Parathyroid adenoma (tissue), 2 donors: ENCODE data around the gene ZDHHC11B.
"Not testable (repeated sequence)": the region's sequence is repeated elsewhere in the genome, so short reads cannot be mapped to it uniquely, and the experiment has no call there.

Experiments
- H2AFZ ChIP-seq: fragments of 300-600 bp; sonication (generic); one replicate; pipeline ENCODE4 v1.7.0; 2017; ENCODE audit warnings: antibody characterized with exemption, mild to moderate bottlenecking
- H3K27ac ChIP-seq: fragments of 300-600 bp; sonication (generic); one replicate; pipeline ENCODE4 v1.7.0; 2017
- H3K27me3 ChIP-seq: fragments of 300-600 bp; sonication (generic); one replicate; pipeline ENCODE4 v1.7.0; 2017; ENCODE audit warnings: low read length; ENCODE audit not compliant: control insufficient read depth, insufficient read depth
- H3K36me3 ChIP-seq: fragments of 300-600 bp; sonication (generic); one replicate; pipeline ENCODE4 v1.7.0; 2017; ENCODE audit warnings: low read length; ENCODE audit not compliant: control insufficient read depth, insufficient read depth
- H3K4me1 ChIP-seq: fragments of 300-600 bp; sonication (generic); one replicate; pipeline ENCODE4 v1.7.0; 2017; ENCODE audit warnings: control low read depth
- H3K4me2 ChIP-seq: fragments of 300-600 bp; sonication (generic); one replicate; pipeline ENCODE4 v1.7.0; 2017; ENCODE audit warnings: low read length
- H3K4me3 ChIP-seq: fragments of 300-600 bp; sonication (generic); one replicate; pipeline ENCODE4 v1.7.0; 2017; ENCODE audit warnings: low read depth, low read length
- H3K79me2 ChIP-seq: fragments of 300-600 bp; sonication (generic); one replicate; pipeline ENCODE4 v1.7.0; 2017; ENCODE audit warnings: control low read depth
- H3K9ac ChIP-seq: fragments of 300-600 bp; sonication (generic); one replicate; pipeline ENCODE4 v1.7.0; 2017; ENCODE audit warnings: mild to moderate bottlenecking
- H3K9me3 ChIP-seq: fragments of 300-600 bp; sonication (generic); one replicate; pipeline ENCODE4 v1.7.0; 2017; ENCODE audit warnings: low read length; ENCODE audit not compliant: control insufficient read depth
- donor health status: primary hyperparathyroidism.

Gene ZDHHC11B

DNA sequence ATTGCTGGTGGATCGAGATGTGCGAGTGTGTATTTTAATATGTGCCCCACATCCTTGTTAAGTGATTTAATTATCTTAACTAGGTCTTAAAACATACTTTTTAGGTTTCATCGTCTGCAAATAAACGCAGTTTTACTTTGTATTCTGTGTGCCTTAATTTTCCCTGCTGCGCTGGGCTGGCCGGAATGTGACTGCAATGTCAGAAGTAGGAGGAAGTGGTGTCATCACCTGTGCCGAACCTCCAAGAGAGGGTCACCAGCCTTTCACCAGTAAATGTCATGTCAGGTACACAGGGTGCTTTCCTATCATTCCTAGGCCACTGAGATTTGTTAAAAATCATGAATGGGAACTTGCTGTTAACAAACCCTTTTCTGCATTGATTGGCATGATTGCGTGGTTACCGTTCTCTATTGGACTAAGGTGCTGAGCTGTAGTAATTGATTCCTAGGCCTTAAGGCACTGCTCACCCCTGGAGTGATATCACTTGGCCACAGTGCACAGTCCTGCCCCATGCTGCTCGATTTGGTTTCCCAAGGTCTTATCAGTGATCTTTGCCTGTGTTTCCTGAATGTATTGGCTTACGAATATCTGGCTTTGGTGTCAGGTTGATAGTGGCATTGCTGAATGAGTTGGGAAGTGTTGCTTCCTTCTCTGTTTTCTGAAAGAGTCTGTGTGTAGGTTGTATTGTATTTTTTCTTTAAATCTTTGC is 40.7 kb downstream of the ZDHHC11B start:
- H3K4me2 ChIP-seq, H2AFZ ChIP-seq, H3K4me1 ChIP-seq, H3K79me2 ChIP-seq, H3K9ac ChIP-seq, H3K27me3 ChIP-seq, H3K36me3 ChIP-seq, H3K9me3 ChIP-seq, H3K4me3 ChIP-seq, H3K27ac ChIP-seq: not testable (repeated sequence)

DNA sequence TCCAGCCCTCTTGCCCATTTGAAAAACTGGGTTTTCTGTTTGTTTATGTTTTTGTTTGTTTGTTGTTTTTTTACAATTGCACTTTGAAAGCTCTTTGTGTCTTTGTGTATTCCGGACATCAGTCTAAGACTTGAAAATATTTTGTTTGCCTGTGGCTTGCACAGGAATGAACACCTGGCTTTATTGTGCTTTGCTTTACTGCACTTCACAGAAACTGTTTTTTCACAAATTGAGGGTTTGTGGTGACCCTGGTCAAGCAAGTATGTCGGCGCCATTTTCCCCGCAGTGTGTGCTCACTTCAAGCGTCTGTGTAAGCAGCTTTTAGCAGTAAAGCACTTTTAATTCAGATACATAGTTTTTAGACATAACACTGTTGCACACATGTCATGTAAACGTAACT is 42.3 kb downstream of the ZDHHC11B start:
- not testable (repeated sequence) for H3K27ac ChIP-seq, H3K4me1 ChIP-seq, H3K79me2 ChIP-seq, H3K27me3 ChIP-seq, H2AFZ ChIP-seq, H3K9ac ChIP-seq, H3K9me3 ChIP-seq, H3K36me3 ChIP-seq, H3K4me2 ChIP-seq, H3K4me3 ChIP-seq

DNA sequence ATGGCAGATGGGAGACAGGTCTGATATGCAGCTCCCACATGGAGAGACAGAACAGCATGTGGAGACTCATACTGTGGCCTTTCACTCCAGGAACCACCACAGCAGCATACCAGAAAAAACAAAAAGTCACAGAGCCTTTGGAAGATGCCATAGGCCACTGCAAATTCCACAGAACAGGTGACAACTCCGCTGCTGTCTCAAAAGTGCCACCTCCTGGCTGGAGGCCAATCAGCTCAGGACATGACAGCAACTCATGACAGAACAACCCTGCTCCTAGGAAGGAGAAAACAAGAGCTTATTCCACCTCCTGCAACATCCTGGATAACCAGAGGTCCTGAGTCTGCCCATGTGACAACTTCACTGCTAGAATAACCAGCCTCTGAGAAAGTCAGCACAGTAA is 50.4 kb downstream of the ZDHHC11B start:
- not testable (repeated sequence) for H3K79me2 ChIP-seq

DNA sequence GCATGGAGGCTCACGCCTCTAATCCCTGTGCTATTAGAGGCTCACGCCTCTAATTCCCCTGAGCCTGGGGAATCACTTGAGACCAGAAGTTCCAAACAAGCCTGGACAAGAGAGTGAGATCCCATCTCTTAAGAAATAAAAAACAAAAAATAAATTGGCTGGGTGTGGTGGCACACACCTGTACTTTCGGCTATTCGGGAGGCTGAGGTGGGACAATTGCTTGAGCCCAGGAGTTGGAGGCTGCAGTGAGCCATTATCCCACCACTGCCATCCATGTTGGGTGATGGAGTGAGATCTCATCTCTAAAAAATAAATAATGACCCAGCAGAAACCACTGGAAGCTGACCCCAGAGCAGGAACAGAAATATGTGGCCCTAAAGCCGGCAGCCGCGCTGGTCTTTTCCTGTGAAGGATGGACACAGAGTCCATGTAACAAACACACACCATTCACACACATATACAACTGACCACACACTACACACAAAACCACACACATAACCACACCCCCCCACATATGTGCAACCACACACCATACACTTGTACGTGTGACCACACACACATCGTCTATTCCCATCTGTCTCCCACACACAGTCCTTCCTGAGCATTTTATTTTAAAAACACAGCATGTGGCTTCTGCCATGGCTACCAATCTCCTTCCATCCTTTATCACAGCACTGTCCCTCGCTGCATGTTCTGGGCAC is 51.6 kb downstream of the ZDHHC11B start:
- H3K4me1 ChIP-seq, H3K36me3 ChIP-seq, H2AFZ ChIP-seq, H3K79me2 ChIP-seq, H3K9ac ChIP-seq, H3K27me3 ChIP-seq, H3K4me3 ChIP-seq, H3K9me3 ChIP-seq, H3K27ac ChIP-seq, H3K4me2 ChIP-seq: not testable (repeated sequence)

More for the DNA sequence above, 50.4 kb downstream of the ZDHHC11B start:
- H3K9me3 ChIP-seq, H3K27me3 ChIP-seq, H3K27ac ChIP-seq, H3K4me1 ChIP-seq, H3K4me3 ChIP-seq, H3K36me3 ChIP-seq, H3K4me2 ChIP-seq, H3K9ac ChIP-seq, H2AFZ ChIP-seq: not testable (repeated sequence)

DNA sequence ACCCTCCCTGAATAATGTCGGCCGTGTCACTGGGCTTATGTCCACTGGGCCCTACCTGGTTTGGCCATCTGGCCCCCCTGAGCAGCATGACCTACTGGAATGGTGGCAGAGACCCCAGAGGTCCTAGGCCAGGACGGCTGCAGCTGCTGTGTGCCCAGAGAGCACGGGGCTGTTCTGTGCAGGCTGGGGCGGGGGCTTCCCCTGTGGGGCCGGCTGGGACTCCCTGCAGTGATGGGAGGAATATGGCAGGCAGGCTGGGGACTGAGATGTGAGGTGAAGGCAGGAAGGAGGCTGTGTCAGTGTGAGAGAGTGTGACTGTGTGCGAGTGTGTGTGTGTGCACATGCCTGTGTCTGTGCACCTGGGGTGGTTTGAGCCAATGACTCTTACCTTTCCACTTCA is 55.3 kb downstream of the ZDHHC11B start:
- not testable (repeated sequence) for H2AFZ ChIP-seq, H3K4me3 ChIP-seq, H3K27me3 ChIP-seq, H3K9ac ChIP-seq, H3K27ac ChIP-seq, H3K9me3 ChIP-seq, H3K79me2 ChIP-seq, H3K4me2 ChIP-seq, H3K36me3 ChIP-seq, H3K4me1 ChIP-seq

DNA sequence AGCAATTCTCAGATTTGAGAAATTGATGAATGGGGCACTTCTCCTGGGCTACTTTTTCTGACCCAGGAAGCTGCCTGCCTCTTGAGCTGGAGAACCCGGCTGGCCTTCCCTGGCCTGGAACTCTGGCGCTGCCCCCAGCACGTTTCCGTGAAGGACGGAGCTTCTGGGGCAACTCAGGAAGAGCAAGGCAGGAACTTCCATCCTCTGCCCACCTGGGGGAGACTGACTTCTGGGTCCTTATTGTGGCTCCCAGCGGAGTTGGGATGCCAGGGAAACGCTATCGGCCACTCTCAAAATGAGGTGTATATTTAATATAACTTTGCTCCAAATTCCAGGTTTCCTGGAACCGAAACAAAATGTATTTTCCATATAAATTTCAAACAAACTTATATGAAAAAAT is 57.4 kb downstream of the ZDHHC11B start:
- not testable (repeated sequence) for H3K79me2 ChIP-seq, H3K36me3 ChIP-seq, H3K4me2 ChIP-seq, H3K4me1 ChIP-seq, H3K4me3 ChIP-seq, H3K27ac ChIP-seq, H2AFZ ChIP-seq, H3K27me3 ChIP-seq, H3K9ac ChIP-seq, H3K9me3 ChIP-seq

DNA sequence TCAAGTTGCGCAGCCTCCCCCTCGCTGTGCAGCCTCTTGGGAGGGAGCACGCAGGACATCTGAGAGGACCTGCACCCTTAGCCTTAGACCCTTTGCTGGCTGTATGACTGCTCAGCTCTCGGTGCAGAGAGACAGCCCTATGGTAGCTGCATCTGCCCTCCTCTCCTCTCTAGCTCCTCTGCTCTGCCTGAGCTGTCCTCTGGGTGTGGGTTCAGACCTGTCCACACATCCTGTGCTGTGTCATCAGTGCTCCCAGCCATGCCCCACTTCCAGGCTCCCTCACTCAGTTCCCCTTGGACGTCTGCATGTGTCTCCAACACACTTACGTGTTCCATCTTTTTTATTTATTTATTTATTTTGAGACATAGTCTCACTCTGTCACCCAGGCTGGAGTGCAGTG is 60.7 kb downstream of the ZDHHC11B start:
- H3K79me2 ChIP-seq, H2AFZ ChIP-seq, H3K27me3 ChIP-seq, H3K9ac ChIP-seq, H3K4me2 ChIP-seq, H3K27ac ChIP-seq, H3K4me1 ChIP-seq, H3K9me3 ChIP-seq, H3K4me3 ChIP-seq, H3K36me3 ChIP-seq: not testable (repeated sequence)

DNA sequence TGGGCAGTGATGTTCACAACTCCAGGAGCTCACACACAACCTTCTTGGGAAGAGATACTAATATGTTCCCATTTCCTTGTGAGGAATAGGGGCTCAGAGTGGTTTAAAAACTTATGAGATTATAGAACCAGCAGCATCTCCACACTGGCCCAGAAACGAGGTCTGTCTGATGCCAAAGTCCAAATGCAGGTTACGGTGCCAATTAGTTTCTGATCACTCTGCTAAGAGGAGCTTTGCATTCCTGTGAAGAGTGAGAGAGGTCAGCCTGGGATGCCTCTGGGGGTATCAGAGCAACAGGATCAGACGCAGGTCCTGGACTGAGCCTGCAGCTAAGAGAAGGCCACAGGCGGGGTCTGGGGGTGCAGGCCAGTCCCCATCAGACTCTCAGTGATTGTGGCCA is 61.2 kb downstream of the ZDHHC11B start:
- H3K36me3 ChIP-seq, H3K27ac ChIP-seq, H3K27me3 ChIP-seq, H3K4me3 ChIP-seq, H3K4me2 ChIP-seq, H3K79me2 ChIP-seq, H3K9ac ChIP-seq, H3K9me3 ChIP-seq, H2AFZ ChIP-seq, H3K4me1 ChIP-seq: not testable (repeated sequence)

DNA sequence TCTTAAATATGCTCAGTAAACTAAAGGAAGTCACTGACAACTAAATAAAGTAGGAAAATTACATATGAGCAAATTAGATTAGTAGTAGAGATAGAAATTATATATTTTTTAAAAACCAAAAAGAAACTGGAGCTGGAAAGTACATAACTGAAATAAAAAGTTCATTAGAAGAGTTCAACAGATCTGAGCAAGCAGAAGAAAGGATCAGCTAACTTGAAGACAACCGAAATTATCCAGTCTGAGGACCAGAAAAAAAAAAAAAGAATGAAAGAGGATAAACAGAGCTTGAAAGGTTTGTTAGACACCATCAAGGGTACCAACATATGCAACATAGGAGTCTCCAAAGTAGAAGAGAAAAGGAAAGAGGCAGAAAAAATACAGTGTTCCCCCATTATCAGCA is 65.2 kb downstream of the ZDHHC11B start:
- H3K27me3 ChIP-seq, H3K4me1 ChIP-seq, H3K27ac ChIP-seq, H3K9me3 ChIP-seq, H3K4me2 ChIP-seq, H3K79me2 ChIP-seq, H3K9ac ChIP-seq, H2AFZ ChIP-seq, H3K4me3 ChIP-seq, H3K36me3 ChIP-seq: not testable (repeated sequence)
